GM18951 (cell line): ENCODE measurements around the gene CRIP1.

Source experiments
- POLR2A ChIP-seq: IDR thresholded peaks from 4 replicates; pipeline ENCODE4 v1.6.1; 2011; ENCODE audit warnings: mild to moderate bottlenecking; ENCODE audit not compliant: insufficient read length, insufficient read depth; ENCODE audit errors: extremely low read depth
- in situ Hi-C: fragments of 300-500 bp; cut with MboI; formaldehyde crosslinking; loops from one replicate; pipeline ENCODE4 v1.12.0; 2022; ENCODE audit warnings: low sequenced_read_pairs, mixed read lengths, inconsistent platforms; ENCODE audit not compliant: unreplicated experiment

CRIP1 gene

DNA sequence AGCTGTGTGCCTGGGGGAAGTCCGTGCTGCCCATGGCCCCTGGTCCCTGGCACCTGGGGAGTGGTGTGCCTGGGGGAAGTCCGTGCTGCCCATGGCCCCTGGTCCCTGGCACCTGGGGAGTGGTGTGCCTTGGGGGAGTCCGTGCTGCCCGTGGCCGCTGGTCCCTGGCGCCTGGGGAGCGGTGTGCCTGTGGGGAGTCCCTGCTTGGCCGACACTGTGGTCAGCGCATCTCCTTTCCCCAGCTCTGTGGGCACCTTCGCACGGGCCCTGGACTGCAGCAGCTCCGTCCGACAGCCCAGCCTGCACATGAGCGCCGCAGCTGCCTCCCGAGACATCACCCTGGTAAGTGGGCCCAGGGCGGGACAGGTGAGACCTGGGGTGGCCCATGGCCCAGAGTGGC is 26.6 kb upstream of the CRIP1 start:
- TF ChIP-seq POLR2A = no peak
- in situ Hi-C loops = no loop called here

DNA sequence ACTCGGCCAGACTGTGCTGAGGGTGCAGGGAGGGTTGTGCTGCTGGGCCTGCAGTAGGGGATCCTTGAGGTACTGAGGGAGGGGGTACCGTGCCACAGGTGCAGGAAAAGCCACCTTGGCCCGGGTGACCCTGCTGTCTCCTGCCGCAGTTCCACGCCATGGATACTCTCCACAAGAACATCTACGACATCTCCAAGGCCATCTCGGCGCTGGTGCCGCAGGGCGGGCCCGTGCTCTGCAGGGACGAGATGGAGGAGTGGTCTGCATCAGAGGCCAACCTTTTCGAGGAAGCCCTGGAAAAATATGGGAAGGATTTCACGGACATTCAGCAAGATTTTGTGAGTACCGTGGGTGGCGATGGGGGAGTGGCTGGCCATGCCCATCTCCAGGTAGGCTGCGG is 26.1 kb upstream of the CRIP1 start:
- in situ Hi-C loops = no loop called here

DNA sequence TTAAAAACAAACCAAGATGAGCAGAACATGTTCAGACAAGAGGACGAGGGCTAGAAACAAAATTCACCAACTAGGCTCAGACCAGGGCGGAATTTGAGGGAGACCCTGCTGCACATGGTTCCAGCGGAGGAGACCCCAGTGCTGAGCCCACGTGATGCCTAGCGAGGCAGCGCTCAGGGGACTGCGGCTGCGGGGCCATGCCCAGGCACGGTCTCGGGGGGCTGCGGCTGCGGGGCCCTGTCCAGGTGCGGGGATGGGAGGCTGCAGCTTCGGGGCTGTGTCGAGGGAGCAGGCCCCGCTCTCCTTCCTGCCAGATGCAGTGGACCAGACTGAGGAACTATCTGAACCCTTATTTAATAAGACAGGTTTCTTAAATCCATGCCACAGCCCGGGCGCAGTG is 24.8 kb upstream of the CRIP1 start:
- in situ Hi-C loops = no loop called here
- TF ChIP-seq POLR2A = no peak

More for the DNA sequence above, 26.1 kb upstream of the CRIP1 start:
- no peak for TF ChIP-seq POLR2A

DNA sequence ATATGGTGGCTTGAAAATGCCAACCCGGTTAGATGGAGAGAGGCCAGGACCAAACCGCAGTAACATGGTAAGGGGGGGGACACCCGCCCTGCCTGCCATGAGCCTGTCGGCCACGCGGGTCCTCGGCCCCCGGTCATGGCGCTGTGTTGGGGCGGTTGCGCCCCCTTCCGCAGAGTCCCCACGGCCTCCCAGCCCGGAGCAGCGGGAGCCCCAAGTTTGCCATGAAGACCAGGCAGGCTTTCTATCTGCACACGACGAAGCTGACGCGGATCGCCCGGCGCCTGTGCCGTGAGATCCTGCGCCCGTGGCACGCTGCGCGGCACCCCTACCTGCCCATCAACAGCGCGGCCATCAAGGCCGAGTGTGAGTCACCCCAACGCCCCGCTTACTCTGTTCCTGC is 22.2 kb upstream of the CRIP1 start:
- TF ChIP-seq POLR2A = no peak
- in situ Hi-C loops = no loop called here

DNA sequence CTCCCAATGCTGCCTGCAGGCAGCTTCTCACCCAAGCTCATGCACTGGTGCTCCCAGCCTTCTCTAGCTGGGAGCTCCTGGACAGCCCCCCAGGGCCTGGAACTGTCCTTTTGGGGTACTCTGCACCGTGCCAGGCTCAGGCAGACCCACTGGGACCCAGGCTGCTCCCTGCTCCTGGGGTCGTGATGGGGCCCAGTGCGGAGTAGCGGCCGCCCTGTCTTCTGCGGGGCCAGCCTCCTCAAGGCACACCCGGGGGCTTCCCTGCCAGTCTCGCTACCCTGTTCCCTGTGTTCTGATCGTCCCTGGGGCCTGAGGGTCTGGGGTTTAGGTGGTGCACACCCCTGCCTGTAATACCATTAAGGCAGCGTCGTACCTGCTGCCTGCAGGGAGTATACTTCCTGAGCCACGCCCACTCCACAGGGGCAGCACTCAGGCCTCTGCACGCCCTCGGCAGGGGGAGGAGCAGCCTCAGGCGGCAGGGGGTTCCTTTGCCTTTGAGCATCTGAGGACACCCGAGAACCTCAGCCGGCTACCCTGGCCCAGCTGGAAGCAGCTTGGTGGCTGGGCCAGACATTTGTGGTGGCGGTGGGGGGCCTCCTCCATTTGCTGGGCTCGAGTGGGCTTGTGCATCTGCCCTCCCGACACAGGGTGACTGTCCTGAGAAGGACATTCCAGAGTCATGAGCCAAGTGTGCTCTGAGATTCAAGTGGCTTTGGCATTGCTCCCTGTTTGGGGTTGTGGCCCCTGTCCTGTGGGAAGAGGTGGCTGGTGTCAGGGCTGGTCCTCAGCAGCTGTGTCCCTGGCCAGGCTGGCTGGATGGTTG is 21.3 kb upstream of the CRIP1 start:
- no peak for TF ChIP-seq POLR2A
- in situ Hi-C loops = no loop called here

DNA sequence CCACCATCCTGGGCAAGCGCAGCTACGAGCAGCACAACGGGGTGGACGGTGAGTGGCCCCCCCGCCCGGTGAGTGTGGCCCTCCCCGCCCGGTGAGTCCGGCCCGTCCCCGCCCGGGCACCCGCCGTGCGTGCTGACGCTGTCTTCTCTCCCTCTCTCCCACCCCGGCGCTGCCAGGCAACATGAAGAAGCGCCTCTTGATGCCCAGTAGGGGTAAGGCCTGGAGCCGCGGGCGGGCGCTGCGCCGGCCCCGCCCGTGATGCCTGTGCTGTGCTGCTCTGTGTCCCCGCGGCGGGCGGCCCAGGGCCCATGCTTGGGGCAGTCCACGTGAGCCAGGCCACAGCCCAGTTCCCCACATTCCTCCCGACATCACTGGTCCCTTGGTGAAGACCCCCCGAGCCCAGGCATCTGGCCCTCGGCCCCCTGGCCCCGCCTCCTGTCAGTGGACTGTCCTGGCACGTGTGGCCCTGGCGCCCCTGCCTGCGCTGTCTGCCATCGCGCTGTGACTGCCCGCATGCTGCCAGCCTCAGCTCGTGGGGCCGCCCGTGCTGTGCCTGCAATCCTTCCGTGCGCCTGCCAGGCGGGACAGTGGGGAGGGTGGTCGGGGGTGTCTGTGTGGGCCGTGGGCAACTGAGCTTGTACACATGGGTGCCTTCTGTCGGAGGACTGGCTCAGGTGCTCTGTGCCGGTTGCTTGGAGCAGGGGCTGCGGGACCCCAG is 20.0 kb upstream of the CRIP1 start:
- in situ Hi-C loops = no loop called here
- no peak for TF ChIP-seq POLR2A

DNA sequence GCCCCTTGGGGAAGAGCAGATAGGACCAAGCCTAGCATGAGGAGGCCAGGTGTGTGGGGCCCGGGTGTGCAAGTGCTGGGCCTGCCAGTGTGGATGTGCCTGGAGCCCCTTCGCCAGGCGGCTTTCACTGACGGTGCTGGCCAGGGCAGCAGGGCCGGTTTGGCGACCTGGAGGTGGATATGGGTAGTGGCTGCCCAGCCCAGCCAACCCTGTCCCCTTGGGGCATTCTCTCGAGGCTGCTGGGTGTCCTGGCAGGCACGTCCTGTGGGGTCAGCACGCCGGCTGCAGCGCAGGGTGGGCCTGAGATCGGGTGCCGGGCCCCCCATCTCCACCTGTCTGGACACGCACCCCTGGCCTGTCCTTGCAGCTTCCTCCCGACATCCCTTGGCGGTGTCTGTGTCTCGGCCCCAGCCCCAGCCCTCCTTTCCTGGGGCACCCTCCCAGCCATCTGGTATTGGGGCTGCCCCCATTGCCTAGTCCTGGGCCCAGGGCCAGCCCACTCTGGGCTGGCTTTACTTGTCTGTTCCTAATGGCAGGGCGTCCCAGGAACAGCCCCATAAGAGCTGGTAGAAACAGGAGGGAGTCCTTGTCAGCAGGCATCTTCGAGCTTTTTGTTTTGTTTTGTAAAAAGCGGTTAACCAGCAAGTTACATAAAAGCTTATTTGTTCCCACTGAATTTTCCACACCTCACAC is 19.3 kb upstream of the CRIP1 start:
- TF ChIP-seq POLR2A = no peak
- in situ Hi-C loops = no loop called here

DNA sequence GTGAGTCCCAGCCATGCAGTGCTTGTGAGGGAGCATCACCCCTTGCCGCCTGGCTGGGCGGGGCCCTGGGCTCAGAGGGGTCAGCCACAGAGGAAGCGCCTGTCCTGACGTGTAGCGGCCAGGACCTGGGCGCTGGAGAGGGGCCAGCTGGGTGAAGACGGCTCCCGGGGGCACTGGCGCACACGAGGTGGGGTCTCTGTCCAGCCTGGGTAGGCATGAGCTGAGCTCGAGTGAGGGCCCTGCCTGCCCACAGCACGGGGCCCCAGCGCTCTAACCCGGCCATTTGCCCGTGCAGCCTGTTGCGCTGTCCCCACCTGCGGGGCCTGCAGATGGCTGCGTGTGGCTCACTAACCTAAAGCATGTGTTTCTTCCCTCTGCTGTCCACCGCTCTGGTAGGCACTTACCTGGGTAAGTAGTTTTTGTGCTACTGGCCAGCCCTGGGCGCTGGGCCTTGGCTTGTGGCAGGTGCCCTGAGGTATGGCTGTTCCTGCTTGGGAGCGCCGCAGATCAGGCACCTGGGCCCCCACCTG is 18.7 kb upstream of the CRIP1 start:
- in situ Hi-C loops = no loop called here
- TF ChIP-seq POLR2A = no peak

DNA sequence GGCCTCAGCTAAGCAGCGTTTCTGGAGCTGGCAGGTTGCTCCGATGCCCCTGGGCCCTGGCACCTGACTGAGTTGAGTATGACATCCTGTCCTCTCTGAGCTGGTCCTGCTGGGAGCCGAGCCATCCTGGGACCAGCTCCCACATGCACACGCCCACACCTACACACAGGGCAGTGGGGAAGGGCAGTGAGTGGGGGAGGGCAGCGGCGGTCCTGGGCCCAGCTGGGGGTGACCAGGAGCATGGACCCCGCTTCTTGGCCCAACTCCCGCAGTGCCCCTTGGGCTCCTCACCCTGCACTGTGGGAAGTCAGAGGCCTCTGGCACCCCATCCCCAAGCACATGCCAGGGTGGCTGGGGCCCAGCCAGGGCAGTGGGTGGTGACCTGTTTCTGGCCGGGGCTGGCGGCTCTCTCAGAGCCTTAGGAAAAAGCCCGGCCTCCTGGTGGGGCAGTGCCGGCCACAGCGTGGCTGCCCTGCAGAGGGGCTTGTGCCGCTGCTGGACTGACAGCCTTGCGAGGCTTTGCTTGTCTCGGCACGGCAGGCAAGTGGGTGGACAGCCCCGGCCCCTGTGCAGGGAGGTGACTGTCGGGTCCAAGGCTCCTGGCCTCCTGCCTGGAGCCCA is 18.0 kb upstream of the CRIP1 start:
- in situ Hi-C loops = no loop called here
- TF ChIP-seq POLR2A = no peak

DNA sequence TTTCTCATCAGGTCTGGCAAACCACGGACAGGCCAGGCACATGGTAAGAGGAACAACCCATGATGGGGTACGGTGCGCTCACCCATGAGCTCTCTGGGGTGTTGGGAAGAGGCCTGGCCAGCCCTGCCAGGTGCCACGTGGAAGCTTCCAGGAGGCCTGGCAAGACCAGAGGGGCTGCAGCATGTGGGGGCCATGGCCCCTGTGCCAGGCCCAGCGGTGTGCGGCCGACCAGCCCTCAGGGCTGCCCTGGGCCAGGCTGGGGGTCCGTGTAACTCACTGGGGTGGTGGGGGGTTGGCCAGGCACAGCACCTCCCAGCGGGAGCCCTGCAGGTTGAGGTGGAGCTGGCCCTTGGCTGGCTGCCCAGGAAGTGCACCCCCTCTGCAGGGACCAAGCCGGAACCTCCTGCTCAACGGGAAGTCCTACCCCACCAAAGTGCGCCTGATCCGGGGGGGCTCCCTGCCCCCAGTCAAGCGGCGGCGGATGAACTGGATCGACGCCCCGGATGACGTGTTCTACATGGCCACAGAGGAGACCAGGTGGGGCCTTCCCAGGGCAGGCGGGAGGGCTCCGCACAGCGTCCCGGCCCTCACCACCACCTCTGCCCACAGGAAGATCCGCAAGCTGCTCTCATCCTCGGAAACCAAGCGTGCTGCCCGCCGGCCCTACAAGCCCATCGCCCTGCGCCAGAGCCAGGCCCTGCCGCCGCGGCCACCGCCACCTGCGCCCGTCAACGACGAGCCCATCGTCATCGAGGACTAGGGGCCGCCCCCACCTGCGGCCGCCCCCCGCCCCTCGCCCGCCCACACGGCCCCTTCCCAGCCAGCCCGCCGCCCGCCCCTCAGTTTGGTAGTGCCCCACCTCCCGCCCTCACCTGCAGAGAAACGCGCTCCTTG is 17.0 kb upstream of the CRIP1 start:
- TF ChIP-seq POLR2A = no peak
- in situ Hi-C loops = no loop called here

DNA sequence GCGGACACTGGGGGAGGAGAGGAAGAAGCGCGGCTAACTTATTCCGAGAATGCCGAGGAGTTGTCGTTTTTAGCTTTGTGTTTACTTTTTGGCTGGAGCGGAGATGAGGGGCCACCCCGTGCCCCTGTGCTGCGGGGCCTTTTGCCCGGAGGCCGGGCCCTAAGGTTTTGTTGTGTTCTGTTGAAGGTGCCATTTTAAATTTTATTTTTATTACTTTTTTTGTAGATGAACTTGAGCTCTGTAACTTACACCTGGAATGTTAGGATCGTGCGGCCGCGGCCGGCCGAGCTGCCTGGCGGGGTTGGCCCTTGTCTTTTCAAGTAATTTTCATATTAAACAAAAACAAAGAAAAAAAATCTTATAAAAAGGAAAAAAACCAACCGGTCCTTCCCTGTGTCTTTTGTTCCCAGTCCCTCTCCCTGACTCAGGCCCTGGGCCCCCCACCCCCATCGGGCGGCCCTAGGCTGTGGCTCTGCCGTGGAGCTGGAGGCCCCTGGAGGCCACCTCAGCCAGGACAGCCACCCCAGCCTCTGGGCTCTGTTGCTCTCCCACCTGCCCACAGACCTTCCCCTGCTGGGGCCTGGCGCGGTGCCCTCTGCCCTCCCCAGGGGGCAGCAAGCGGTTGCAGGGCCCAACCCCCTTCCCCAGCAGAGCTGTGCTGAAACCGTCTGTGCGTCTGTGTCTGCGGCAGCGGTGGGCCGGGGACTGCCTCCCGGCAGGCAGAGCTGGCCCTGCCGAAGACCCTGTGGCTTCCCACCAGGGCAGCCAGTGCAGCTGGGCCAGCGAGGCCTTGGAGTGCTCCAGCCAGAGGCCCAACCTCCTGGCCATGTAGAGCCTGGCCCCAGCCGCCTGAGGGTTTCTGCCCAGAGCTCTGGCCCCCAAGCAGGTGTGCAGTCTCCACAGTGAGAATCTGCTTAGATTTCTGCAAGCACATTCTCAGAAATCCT is 16.1 kb upstream of the CRIP1 start:
- TF ChIP-seq POLR2A = no peak
- in situ Hi-C loops = no loop called here
